CD4-positive, alpha-beta T cell (primary cell): ENCODE data around the gene SPOP. TPM values are rescaled to one million over a fixed set of nuclear protein-coding genes. Genes with fewer than 3 reads are reported as not detected.

Experiments
- ATAC-seq: fragments of 200-7000 bp; cut with Tn5 transposase; one replicate; pipeline ENCODE4 v1.10.0; 2022; ENCODE audit warnings: mild to moderate bottlenecking; ENCODE audit not compliant: poor library complexity
- CTCF ChIA-PET: fragments of 350-600 bp; sonication (Branson Sonifier 250); formaldehyde crosslinking; loops from one replicate; lab custom pipeline; 2021; ENCODE audit warnings: antibody characterized with exemption, inconsistent platforms; lab: Charles Lee
- POLR2A ChIA-PET: fragments of 350-600 bp; sonication (Branson Sonifier 250); formaldehyde crosslinking; loops from one replicate; lab custom pipeline; 2021; ENCODE audit warnings: antibody characterized with exemption, inconsistent platforms; lab: Charles Lee
- DNase-seq, 14 experiments: peaks; one replicate each; pipeline ENCODE4 v3.0.0-alpha.2; 2013 to 2020; ENCODE audit warnings: mixed read lengths in 2 of 14
- H3K27ac ChIP-seq, 2 donors: one replicate each; pipeline versions ENCODE4 v1.5.1 to v1.7.0; 2013; ENCODE audit warnings: low read length in 2 of 2, low read depth in 1 of 2, mild to moderate bottlenecking in 1 of 2
- H3K27me3 ChIP-seq, 2 experiments: 1 replicate in 1 of 2; 2 replicates in 1 of 2; pipeline versions ENCODE4 v1.6.1 to v1.7.0; 2013; ENCODE audit warnings: low read length in 2 of 2, control low read depth in 1 of 2, mild to moderate bottlenecking in 1 of 2, moderate library complexity in 1 of 2; ENCODE audit not compliant: insufficient read depth in 2 of 2, control insufficient read depth in 1 of 2
- H3K36me3 ChIP-seq: one replicate; pipeline ENCODE4 v1.6.1; 2013; ENCODE audit warnings: low read length, control low read depth; ENCODE audit not compliant: insufficient read depth
- H3K4me1 ChIP-seq: one replicate; pipeline ENCODE4 v1.6.1; 2013; ENCODE audit warnings: low read length, control low read depth; ENCODE audit not compliant: insufficient read depth
- H3K4me3 ChIP-seq: one replicate; pipeline ENCODE4 v1.5.1; 2013; ENCODE audit warnings: mild to moderate bottlenecking, low read length, moderate library complexity
- H3K9me3 ChIP-seq, 2 experiments: 1 replicate in 1 of 2; 2 replicates in 1 of 2; pipeline versions ENCODE4 v1.6.1 to v1.7.0; 2013; ENCODE audit warnings: low read length in 2 of 2, mild to moderate bottlenecking in 2 of 2, control low read depth in 1 of 2, moderate library complexity in 1 of 2; ENCODE audit not compliant: control insufficient read depth in 1 of 2, insufficient read depth in 1 of 2
- H3K27ac Mint-ChIP-seq: one replicate; pipeline ENCODE4 v1.8.0; 2020; ENCODE audit warnings: mixed read lengths
- H3K27me3 Mint-ChIP-seq: one replicate; pipeline ENCODE4 v1.8.0; 2021; ENCODE audit warnings: mixed read lengths
- H3K36me3 Mint-ChIP-seq: one replicate; pipeline ENCODE4 v1.8.0; 2021; ENCODE audit warnings: low read depth, mixed read lengths
- H3K4me1 Mint-ChIP-seq: one replicate; pipeline ENCODE4 v1.8.0; 2021; ENCODE audit warnings: low read depth, mixed read lengths
- H3K4me3 Mint-ChIP-seq: one replicate; pipeline ENCODE4 v1.8.0; 2020; ENCODE audit warnings: mild to moderate bottlenecking, mixed read lengths
- H3K9me3 Mint-ChIP-seq: one replicate; pipeline ENCODE4 v1.8.0; 2020; ENCODE audit warnings: mixed read lengths
- CTCF ChIP-seq: fragments of 200-600 bp; IDR thresholded peaks from one replicate; pipeline ENCODE4 v1.8.0; 2022; ENCODE audit warnings: antibody characterized with exemption, mild to moderate bottlenecking
- intact Hi-C, 2 experiments: fragments of 100-400 bp; cut with DNase I in 1 of 2; cut with micrococcal nuclease in 1 of 2; formaldehyde crosslinking; loops; one replicate each; pipeline versions ENCODE4 v1.15.1 to v1.9.0; 2023 to 2025; cut with DNase I, micrococcal nuclease
- total RNA-seq, 174 experiments: library from RNA in 2 of 174; stranded (reverse) in 2 of 174; gene quantifications; one replicate each; pipeline ENCODE4 v1.2.3 and lab custom pipeline; 2021 to 2026

SPOP gene
- total RNA-seq, 2 experiments from 2014 or later: 38.7 to 41.5 TPM

GRCh38 chr17:49556223-49556943 lies 121.5 kb downstream of the SPOP start:
- Histone ChIP-seq H3K4me3 (no peak overlapping the region), H3K27ac (no peak overlapping the region), H3K36me3 (no peaks in the 10 kb centered on the region), H3K27me3 (no peaks in the 10 kb centered on the region), H3K4me1 (peaks cover 12% of the 10 kb centered on the region), H3K9me3 (no peaks in the 10 kb centered on the region)
- intact Hi-C loops: loop anchor here (1.0 to 10.0 kb wide), 4 partner anchors 60 to 242 kb away; no protein-coding TSS in a partner anchor
- H3K4me3 Mint-ChIP-seq: no peak overlapping the region
- no peaks in the 10 kb centered on the region for H3K36me3 Mint-ChIP-seq
- peaks cover 6% of the 10 kb centered on the region for H3K4me1 Mint-ChIP-seq
- peak; percentile 97 for TF ChIP-seq CTCF
- ChIA-PET CTCF (interaction anchor here (0.6 to 3.1 kb wide), 40 partner anchors 9 to 531 kb away, joined by 3 to 28 read pairs (median 3); partner anchors contain the start of genes NGFR and PHB1), POLR2A (interaction anchor here (1.0 to 1.6 kb wide), 2 partner anchors 60 to 442 kb away, joined by 3 to 5 read pairs; no protein-coding TSS in a partner anchor)
- no peak overlapping the region for H3K27ac Mint-ChIP-seq
- peak; percentile 96 for ATAC-seq
- DNase-seq: peak; percentile 63 to 88 (median 77)
- H3K9me3 Mint-ChIP-seq: no peaks in the 10 kb centered on the region
- H3K27me3 Mint-ChIP-seq: peaks cover 9% of the 10 kb centered on the region

- POLR2A ChIA-PET: interaction anchor here (1.0 to 1.6 kb wide), 2 partner anchors 59 to 443 kb away, joined by 3 to 5 read pairs; no protein-coding TSS in a partner anchor
- Histone ChIP-seq H3K27me3 (no peaks in the 10 kb centered on the region), H3K27ac (no peak overlapping the region), H3K36me3 (no peaks in the 10 kb centered on the region), H3K4me1 (peaks cover 12% of the 10 kb centered on the region), H3K9me3 (no peaks in the 10 kb centered on the region), H3K4me3 (no peak overlapping the region)
- no peak for TF ChIP-seq CTCF
- Mint-ChIP-seq H3K4me1 (peaks cover 6% of the 10 kb centered on the region), H3K9me3 (no peaks in the 10 kb centered on the region), H3K27ac (no peak overlapping the region), H3K36me3 (no peaks in the 10 kb centered on the region), H3K27me3 (peaks cover 9% of the 10 kb centered on the region), H3K4me3 (no peak overlapping the region)
- peak in 1 of 14 experiments; percentile 22 for DNase-seq
- no peak for ATAC-seq
- CTCF ChIA-PET: interaction anchor here (0.7 to 3.1 kb wide), 15 partner anchors 10 to 443 kb away, joined by 3 to 28 read pairs (median 5); partner anchors contain the start of genes NGFR and PHB1
- intact Hi-C loops: loop anchor here (1.0 to 10.0 kb wide), 4 partner anchors 59 to 241 kb away; no protein-coding TSS in a partner anchor
Measured at GRCh38 chr17:49555495-49556222, 122.2 kb downstream of the SPOP start.

GRCh38 chr17:49554694-49555494 lies 123.0 kb downstream of the SPOP start:
- Mint-ChIP-seq H3K4me1 (peaks cover 6% of the 10 kb centered on the region), H3K27ac (no peak overlapping the region), H3K36me3 (no peaks in the 10 kb centered on the region), H3K4me3 (no peak overlapping the region), H3K9me3 (no peaks in the 10 kb centered on the region), H3K27me3 (peaks cover 9% of the 10 kb centered on the region)
- no peak overlapping the region for H3K27ac ChIP-seq
- intact Hi-C loops: loop anchor here in 1 of 2 experiments (10.0 kb wide), 1 partner anchor 240 kb away; no protein-coding TSS in a partner anchor
- TF ChIP-seq CTCF: no peak
- POLR2A ChIA-PET: interaction anchor here (1.6 kb wide), 1 partner anchor 58 kb away, joined by 5 read pairs; no protein-coding TSS in a partner anchor
- ATAC-seq (no peak), DNase-seq (peak in 1 of 14 experiments; percentile 21)
- H3K27me3 ChIP-seq: no peaks in the 10 kb centered on the region
- no peak overlapping the region for H3K4me3 ChIP-seq
- peaks cover 12% of the 10 kb centered on the region for H3K4me1 ChIP-seq
- no peaks in the 10 kb centered on the region for H3K9me3 ChIP-seq
- no peaks in the 10 kb centered on the region for H3K36me3 ChIP-seq
- CTCF ChIA-PET: interaction anchor here (3.1 kb wide), 1 partner anchor 58 kb away, joined by 28 read pairs; the partner anchor contains the start of gene NGFR
